IPS DF 19.7 (cell line): ENCODE results near the gene MED25.

Source experiments
- DNase-seq: peaks from one replicate; pipeline ENCODE4 v3.0.0-alpha.2; 2013; ENCODE audit warnings: low read depth, low spot score

MED25 gene

DNA sequence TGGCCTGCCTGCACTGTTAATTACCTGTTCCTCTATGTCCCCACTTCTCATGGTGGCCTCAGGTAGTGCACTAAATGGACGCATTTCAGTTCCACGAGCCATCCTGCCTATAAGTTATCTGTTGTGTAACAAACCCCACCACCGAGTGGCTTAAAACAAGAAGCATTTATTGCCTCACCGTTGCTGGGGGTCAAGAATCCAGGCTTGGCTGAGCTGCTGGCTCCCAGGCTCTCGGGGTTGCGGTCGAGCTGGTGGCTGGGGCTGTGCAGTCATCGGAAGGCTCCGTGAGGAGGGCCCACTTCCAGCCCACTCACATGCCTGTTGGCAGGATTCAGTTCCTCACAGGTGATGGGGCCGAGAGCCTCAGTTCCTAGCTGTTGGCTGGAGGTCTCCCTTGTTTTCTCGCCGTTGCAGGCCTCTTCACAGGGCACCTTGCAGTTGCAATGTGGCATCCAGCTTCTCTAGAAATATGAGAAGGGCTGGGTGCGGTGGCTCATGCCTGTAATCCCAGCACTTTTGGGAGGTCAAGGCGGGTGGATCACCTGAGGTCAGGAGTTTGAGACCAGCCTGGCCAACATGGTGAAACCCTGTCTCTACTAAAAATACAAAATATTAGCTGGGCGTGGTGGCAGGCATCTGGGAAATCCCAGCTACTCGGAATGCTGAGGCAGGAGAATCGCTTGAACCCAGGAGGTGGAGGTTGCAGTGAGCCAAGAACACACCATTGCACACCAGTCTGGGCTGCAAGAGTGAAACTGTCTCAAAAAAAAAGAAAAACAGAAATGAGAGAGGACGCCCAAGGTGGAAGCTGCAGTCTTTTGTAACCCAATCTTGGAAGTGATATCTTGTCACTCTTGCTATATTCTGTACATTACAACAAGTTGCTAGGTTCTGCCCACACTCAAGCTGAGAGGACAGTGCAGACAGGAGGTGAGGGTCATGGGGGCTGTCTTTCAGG lies 26.3 kb downstream of the MED25 start:
- DNase-seq: no peak

DNA sequence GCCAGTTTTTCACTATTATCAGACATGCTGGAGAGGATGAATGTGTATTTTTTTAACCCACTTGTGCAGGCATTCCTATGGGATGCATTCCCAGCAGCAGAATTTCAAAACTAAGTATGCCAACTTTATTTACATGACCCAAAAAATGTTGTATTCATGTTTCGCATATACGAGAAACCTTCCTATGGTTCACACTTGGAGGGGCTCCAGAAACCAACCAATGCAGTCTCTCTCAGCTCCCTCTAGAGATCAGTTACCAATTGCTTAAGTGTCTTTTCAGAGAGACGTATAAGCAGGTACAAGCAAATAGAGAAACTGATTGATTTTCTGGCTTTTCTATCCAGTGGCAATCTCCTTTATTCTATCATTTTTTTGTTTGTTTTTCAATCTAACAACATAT lies 27.3 kb downstream of the MED25 start:
- no peak for DNase-seq

DNA sequence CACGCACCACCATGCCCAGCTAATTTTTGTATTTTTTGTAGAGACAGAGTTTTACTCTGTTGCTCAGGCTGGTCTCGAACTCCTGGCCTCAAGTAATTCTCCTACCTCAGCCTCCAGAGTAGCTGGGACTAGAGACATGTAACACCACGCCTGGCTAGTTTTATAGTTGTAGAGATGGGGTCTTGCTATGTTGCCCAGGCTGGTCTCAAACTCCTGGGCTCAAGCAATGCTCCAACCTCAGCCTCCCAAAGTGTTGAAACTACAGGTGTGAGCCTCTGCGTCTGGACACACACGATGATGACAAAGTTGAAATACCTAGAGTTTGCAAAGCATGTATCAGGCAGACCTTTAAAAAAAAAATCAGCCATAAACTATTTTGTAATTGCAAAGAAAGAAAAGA lies 28.3 kb downstream of the MED25 start:
- DNase-seq: no peak

DNA sequence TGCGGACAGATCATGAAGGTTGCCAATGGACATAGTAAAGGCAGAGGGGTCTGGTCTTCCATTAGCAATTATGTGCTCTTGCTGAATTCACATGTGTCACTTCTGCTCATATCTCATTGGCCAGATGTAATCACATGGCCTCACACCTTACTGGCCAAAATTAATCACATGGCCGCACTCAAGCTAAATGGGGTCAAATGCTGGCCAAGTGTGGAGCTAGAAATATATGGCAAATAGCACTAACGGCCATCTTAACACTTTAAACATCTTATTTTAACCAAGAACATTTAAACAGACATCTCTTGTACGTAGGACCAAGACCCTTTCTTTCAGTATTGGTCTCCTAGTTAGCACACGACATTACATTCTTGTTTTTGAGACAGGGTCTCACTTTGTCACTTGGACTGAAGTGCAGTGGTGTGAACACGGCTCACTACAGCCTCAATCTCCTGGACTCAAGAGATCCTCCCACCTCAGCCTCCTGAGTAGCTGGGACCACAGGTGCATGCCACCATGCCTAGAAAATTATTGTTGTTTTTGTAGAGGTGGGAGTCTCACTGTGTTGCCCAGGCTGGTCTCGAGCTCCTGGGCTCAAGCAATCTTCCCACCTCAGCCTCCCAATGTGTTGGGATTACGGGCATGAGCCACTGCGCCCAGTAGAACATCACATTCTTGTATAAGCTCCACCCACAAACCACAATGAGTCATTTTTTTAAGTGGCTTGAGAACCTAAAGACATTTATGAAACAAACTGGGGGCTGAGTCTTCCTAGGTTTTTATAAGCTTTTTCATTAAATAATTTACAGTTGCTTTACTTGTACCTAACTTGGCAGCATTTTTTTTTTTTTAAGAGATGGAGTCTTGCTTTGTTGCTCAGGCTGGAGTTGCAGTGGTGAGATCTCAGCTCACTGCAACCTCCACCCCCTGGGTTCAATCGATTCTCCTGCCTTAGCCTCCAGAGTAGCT lies 29.9 kb downstream of the MED25 start:
- no peak for DNase-seq

DNA sequence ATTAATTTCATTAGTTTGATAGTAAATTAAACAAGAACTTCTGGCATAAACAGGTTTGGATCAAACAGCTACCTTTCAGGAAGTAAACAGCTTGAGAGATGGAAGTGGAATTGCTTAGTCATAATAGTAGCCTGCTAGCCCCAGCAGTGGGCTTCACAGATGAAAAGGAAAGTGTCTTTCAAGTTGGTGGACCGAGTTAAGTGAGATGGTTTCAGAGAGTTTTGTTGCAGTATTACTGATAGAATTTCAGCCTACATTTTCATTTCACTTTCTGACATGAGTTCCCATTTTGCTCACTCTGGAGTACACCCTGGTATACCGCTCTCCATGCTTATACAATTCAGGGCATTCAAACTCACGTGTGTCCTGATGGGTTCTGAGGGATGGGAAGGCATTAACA lies 30.8 kb downstream of the MED25 start:
- DNase-seq: no peak

DNA sequence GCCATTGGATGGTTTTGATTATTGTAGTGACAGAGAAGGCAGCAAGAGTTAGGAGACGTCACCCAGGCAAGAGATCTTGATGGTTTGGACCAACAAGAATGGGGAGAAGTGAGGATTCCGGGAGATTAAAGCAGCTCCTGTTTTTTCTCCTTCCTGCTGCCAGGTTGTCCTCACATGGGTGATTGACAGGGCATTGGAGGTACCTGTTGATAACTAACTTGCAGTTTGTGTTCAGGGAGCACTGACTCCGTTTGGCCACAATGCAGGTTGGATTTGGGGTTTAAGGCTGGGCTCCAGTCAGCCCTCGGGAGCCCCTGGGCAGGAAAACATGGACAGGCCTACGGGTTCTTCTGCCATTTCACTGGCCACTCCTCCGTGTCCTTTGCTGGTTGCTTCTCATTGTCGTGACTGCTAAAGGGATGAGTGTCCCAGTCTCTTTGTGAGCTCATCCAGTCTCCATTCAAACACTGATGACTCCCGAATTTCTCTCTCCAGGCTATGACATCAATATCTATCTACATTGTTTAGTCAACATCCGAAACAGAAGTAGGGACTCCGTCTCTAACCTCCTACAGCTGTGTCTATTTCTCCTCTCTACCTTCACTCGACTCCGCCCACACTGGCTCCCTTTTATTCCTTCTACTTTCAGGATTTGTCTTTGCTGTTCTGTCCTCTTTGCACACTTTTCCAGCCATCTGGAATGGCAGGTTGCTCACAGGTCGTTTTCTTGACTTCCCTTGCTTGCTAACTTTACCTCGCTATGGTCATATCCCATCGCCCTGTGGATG lies 31.5 kb downstream of the MED25 start:
- no peak for DNase-seq

DNA sequence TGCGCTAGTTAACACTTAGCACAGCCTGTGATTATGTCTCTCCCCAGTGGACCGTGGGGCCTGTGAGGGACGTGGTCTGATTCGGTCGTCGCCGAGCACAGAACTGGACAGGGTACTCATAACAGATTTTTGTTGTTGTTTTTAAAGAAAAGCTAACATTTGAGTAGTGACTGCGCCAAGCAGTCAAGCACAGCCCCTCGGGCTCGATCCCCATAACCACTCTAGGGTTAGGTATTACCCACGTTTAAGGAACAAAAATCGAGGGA lies 32.1 kb downstream of the MED25 start:
- no peak for DNase-seq

GRCh38 chr19:49850487-49851342 lies 32.6 kb downstream of the MED25 start, which contains the start of gene PTOV1:
TSS of gene PTOV1 (plus strand) at chr19:49851159.
- DNase-seq: no peak

DNA sequence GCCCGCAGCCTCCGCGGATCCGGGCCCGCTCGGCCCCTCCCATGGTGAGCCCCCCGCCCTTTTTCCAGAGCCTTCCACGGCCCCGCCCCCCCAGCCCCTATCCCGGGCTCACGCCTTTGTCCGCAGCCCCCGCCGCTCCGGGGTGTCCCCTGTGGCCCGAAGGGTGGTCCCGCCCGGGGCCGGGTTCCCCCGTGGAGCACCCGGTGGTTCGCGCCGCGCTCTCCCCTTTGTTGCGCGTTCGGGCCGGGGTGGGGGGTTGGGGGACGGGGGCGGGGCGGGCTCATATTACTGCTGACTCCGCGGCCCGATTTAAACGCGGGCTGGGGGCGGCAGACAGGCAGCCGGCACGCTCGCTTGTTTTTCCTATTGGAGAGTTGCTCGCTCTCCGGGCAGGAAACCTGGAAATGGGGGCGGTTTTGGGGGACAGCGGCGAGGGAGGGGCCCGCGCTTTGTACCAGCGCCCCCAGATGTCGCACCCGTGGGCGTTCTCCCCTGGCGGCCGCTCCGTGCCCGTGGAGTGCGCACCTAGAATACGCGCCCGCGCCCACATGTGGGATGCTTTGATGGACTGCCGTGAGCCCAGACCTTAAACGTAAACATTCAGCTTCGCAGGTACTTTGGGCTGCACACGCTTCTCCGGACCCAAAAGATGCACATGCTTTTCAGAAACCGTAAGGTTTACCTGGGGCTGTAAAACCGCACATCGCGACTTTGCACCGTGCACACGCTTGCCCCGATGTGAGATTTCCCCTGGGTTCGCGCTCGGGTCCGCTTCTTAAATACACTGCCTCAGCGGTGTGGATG lies 33.6 kb downstream of the MED25 start:
- DNase-seq: no peak

DNA sequence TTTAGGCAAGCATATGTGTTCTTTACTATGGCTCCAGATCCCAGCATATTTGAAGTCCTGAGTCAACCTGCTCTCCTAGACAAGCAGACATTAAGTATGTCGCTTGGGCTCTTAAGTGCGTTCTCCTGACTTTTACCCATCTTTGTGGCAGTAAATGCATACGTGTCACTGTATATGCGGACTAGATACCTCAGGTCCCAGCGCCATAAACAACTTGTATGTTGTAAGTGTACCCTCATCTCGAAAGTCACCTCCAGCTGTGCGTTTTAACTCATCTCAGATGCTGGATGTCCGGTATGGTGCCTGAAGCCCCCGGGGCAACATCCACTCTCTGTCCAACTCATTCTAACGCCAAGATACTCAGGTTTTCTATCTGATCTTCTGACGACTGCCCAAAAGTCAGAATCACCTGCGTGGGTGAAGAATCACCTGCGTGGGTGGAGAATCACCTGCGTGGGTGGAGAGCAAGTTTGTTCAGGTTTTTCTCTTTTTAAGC lies 34.6 kb downstream of the MED25 start:
- no peak for DNase-seq

DNA sequence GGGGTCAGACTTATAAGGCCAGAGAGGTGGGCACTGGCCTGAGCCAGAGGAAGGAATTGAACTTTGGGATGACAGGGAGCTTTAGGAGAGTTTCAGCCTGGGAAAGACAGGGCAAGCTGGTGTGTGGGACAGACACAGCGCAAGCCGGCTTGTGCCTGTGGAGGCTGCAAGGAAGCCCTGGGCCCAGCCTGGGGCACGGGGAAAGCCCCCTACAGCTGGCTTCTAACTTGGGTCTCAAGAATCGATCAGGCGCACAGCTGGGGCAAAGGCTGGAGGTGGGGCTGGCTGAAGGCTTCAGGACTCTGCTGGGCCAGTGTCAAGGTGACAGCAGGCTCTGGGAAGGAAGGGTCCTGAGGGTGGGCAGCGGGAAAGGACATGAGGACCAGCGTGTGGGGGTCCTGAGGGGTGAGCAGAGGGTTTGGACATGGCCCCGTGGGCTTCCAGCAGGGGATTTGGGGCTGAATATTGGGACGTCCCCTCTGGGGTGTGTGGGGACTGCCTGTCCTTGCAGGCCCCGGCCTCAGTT lies 35.8 kb downstream of the MED25 start:
- no peak for DNase-seq

DNA sequence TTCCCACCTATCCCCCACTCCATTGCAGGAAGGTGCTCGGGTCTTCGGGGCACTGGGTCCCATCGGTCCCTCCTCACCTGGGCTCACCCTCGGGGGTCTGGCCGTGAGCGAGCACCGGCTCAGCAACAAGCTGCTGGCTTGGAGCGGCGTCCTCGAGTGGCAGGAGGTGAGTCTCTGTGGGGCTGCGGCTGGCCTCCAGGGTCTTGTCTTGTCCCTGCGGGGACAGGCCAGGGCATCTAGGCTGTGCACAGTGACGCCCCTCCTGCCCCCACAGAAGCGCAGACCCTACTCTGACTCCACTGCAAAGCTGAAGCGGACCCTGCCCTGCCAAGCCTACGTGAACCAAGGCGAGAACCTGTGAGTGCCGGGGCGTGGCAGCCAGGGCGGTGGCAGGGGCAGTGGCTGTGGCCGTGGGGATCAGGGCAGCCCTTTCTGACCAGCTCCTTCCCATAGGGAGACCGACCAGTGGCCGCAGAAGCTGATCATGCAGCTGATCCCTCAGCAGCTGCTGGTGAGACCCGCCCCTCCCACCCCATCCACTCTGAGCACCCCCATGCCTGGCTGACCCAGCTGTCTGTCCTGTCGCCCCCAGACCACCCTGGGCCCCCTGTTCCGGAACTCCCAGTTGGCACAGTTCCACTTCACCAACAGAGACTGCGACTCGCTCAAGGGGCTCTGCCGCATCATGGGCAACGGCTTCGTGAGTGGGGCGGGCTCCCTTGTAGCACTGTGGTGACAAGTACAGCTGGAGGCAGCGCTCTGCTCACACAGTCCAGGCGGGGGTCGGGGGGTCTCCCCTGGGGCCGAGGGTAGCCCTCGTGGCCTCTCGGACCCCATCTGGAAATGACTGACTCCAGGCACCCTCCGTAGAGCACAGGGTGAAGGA lies 36.5 kb downstream of the MED25 start:
- no peak for DNase-seq

DNA sequence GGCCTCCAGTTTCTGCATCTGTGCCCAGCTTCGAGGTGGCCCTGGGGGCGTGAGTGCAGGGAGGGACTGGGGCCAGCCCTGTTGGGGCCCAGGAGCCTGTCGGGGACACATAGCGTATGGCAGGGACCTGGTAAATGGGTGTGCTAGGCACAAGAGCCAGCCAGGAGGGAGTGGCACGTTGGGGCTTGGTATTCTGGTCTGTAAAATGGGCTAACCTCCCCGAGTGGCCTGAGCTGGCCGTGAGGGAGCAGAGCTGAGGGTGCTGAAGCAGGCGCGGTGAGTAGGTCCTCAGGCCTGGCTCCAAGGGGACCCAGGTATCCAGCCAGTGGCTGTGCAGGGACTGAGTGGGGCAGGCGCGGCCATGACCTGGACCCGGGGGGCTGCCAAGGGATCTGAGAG lies 37.2 kb downstream of the MED25 start:
- DNase-seq: no peak

GRCh38 chr19:49855676-49856573 lies 37.8 kb downstream of the MED25 start:
- DNase-seq: no peak

DNA sequence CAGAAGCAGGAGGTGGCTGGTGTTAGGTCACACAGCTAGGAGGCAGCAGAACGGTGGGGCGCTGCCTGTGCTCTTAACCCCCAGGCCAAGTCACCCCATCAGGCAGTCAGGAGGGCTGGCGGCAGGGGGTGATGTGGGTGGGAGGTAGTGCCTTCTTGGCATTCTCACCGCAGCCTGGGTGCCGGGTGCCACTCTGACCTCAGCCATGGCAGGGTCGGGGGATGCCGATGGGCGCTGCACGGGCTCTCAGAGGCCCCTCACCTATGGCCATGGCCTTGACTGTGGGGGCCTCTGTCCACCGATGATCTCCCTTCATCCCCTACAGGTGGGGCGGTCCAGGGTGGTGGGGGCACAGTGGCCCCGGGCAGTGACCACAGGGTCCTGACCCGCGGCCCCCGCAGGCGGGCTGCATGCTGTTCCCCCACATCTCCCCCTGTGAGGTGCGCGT lies 38.5 kb downstream of the MED25 start:
- no peak for DNase-seq

DNA sequence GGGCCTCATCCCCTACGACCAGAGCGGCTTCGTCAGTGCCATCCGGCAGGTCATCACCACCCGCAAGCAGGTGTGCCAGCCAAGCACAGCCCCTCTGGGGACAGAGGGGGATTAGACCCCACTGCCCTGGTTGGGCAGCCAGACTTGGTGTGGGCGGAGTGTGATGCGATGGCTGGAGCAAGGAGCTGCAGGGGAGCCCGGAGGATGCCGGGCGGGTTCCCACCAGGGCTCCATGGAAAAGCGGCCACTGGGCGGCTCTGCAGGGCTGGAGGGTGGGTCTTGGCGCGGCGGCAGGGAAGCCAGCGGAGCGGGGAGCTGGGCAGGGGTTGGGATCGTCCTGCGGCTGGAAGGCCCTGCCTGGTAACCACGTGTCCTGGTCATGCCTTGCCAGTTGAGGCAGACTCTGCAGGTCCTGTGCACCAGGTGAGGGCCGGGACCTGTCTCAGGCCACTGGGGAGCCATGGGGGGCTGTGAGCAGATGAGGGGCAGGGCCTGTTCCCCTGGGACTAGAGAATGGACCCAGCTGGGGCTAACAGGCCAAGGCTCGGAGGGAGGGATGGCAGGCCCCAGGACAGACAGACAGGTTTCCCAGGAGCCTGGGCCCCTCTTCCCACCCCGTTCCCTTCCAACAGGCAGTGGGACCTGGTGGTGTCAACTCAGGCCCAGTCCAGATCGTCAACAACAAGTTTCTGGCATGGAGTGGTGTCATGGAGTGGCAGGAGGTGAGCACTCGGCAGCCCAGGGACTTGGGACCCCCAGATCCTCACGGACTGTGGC lies 39.2 kb downstream of the MED25 start:
- no peak for DNase-seq

GRCh38 chr19:49857838-49858087 lies 39.7 kb downstream of the MED25 start:
- no peak for DNase-seq
